ENCODE results near the gene FUBP3.

The FUBP3 gene

DNA sequence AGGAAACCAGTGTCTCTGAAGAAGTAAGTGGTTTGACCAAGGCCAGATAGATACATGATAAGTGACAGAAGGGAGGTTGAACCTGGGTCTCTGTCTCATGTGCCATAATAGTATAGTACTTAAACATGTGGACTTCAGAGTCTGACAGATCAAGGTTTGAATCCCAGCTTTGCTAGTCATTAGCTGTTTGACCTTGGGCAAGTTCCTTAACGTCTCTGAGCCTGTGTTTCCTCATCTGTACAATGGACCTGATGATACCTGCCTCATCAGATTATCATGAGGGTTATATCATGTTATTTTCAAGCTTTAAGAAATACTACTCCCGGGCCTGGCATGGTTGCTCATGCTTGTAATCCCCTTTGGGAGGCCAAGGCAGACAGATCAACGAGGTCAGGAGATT lies 24.9 kb downstream of the FUBP3 start:
- TF ChIP-seq, protein P1, sequence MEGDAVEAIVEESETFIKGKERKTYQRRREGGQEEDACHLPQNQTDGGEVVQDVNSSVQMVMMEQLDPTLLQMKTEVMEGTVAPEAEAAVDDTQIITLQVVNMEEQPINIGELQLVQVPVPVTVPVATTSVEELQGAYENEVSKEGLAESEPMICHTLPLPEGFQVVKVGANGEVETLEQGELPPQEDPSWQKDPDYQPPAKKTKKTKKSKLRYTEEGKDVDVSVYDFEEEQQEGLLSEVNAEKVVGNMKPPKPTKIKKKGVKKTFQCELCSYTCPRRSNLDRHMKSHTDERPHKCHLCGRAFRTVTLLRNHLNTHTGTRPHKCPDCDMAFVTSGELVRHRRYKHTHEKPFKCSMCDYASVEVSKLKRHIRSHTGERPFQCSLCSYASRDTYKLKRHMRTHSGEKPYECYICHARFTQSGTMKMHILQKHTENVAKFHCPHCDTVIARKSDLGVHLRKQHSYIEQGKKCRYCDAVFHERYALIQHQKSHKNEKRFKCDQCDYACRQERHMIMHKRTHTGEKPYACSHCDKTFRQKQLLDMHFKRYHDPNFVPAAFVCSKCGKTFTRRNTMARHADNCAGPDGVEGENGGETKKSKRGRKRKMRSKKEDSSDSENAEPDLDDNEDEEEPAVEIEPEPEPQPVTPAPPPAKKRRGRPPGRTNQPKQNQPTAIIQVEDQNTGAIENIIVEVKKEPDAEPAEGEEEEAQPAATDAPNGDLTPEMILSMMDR (IDR thresholded peaks at IDR 0.05; ENCODE audit: low read depth, low read length, missing control alignments), result no peak
- H3K4me3 ChIP-seq (replicated peaks; ENCODE audit: low read depth, low read length), result no peak overlapping the region
- DNase-seq (ENCODE audit: extremely low read depth, low read depth), result no peak

DNA sequence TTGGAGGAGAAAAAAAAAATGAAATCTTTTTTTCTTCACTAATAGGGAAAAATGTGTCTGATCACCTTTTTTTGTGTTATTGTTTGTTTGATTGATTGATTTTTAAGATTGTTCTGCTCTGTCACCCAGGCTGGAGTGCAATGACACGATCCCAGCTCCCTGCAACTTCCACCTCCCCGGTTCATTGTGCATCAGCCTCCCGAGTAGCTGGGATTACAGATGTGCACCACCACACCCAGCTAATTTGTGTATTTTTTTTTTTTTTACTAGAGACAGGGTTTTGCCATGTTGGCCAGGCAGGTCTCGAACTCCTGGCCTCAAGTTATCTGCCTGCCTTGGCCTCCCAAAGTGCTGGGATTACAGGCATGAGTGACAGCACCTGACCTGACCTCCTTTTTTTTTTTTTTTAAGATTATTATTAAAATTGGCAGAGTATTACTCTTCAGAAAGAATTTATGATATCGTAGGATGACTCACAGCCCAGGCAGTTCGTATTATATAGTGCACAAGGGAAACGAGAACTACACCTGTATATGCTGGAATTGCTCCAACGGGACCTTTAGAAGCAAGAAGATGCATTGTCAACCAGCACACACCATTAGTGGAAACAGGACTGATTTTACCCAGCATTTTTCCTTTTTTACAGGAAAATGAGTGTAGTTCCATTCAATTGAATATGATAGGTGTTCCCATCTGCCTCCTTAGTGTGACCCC lies 27.7 kb downstream of the FUBP3 start:
- TF ChIP-seq, protein P1 (IDR thresholded peaks at IDR 0.05; ENCODE audit: low read depth, low read length, missing control alignments), result no peak
- H3K4me3 ChIP-seq (replicated peaks; ENCODE audit: low read depth, low read length), result no peak overlapping the region
- DNase-seq (ENCODE audit: extremely low read depth, low read depth), result no peak

DNA sequence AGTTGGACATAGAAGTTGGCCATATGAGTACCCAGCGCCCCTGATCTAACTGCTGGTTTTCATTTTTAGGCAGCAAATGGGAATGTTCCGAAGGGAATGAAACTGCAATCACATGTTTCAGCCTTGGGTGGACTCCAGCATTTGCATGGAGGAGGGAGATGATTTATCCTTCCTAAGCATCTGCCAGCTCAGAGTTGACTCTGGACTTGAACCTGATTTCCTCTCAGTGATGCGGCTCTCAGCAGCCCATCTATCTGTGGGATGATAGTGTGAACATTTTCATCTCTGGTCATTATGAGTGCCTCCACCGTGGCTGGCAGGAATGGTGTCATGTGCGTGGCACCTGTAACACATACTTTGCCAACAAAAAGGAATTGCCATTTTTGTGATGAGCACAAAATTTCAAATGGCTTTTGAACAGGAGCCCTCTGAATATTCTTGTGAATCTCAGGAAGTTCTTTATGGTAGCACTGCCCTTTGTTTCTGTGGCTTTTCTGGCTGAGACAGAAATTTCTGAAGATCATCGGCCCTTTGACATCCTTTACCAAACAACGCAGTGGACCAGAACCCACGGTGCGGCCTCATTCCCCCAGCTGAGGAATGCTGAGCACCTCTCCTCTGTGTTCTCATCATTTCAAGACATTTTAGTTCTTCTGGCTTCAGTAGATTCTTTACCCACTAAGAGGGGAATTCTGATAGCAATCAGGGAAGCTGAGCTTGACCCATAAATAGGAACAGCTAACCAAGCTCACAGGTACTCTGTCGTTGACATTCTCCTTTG lies 28.5 kb downstream of the FUBP3 start:
- no peak overlapping the region for H3K4me3 ChIP-seq (replicated peaks; ENCODE audit: low read depth, low read length)
- DNase-seq (ENCODE audit: extremely low read depth, low read depth), result peak; percentile 9
- TF ChIP-seq, protein P1 (IDR thresholded peaks at IDR 0.05; ENCODE audit: low read depth, low read length, missing control alignments), result no peak

DNA sequence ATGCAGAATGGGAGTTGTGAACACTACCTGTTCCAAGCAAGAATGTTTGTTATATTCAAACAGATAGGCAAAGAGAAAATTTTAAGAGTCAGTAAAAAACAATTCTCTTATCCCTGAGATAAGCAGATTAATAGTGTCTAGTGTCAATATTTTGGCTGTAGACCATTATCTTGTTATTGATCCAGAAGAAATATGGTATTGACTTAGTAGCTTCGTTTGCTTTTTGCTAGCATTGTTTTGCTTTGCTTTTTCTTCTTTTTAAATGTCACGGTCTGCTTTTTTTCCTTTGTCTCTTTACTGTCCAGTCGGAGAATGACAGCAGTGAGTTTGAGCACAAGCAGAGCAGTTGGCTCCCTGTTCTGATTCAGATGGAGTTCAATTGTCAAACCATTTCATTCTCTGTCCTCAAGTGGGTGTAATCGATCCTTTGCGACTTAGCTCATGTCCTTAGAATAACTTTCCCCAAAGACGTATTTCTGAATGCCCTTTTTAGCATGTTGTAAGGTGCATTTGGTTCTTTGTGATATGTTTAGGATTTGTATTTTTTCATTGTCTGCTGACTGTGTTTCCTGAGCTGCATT lies 29.3 kb downstream of the FUBP3 start:
- DNase-seq (ENCODE audit: extremely low read depth, low read depth), result no peak
- H3K4me3 ChIP-seq (replicated peaks; ENCODE audit: low read depth, low read length), result no peak overlapping the region
- TF ChIP-seq, protein P1 (IDR thresholded peaks at IDR 0.05; ENCODE audit: low read depth, low read length, missing control alignments), result no peak

DNA sequence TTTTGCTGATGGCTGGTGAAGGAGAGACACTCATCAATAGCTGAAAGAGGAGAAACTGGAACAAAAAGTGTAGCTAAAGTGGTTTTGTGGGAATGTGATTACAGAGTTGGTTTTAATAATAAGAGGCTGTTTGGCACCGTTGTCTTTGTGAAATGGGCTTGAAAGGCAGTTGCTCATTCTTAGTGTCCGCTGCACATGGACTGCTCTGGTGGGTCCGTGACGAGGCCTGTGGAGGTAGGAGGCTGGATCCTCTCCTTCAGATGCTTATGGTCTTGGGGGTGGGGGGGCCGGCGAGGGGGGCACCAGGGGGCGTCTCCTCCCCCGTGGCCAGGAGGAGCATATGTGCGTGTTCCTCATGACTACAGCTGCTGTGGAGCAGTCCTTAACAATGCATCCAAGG lies 29.8 kb downstream of the FUBP3 start:
- DNase-seq (ENCODE audit: extremely low read depth, low read depth), result no peak
- TF ChIP-seq, protein P1 (IDR thresholded peaks at IDR 0.05; ENCODE audit: low read depth, low read length, missing control alignments), result no peak

DNA sequence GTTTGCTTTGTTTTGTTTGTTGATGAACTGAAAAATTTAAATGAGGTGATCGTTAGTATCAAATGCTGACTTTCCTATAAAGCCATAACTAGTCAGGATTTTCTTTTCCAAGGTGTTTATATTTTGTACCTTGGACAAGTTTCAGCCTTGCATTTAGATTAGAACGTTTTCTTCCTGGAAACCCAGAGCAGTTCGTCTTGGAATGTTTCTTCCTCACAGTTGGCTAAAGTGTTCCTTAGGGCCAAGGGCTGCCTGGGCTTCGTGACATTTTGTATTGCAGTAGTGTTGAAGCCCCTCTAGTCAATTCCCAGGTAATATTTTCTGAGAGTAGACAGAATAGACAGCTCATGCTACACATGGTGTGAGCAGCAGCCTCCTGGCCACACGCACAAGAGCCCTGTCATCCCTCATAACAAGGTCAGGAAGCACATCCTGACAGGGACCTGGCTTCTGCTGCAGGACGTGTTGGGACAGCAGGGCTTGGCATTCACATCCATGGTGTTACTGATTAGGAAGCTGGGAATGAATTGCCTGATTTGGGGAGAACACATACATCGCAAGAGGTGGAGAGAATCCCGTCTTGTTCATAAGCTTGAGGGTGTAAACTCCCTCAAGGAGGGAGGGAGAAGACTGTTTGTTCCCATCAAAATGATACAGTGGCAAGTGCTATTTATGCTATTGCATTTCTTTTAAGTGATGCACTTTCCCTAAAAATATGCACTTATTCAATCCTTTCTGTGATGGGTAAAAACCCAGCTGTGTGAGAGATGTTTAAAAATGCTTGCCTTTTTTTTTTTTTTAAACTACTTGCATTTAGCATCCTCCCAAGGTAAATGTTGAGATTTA lies 31.7 kb downstream of the FUBP3 start:
- no peak overlapping the region for H3K4me3 ChIP-seq (replicated peaks; ENCODE audit: low read depth, low read length)
- TF ChIP-seq, protein P1 (IDR thresholded peaks at IDR 0.05; ENCODE audit: low read depth, low read length, missing control alignments), result no peak
- DNase-seq (ENCODE audit: extremely low read depth, low read depth), result no peak

More for the DNA sequence above, 29.8 kb downstream of the FUBP3 start:
- H3K4me3 ChIP-seq (replicated peaks; ENCODE audit: low read depth, low read length), result no peak overlapping the region
